ENCODE results near the gene KCTD2.

DNA sequence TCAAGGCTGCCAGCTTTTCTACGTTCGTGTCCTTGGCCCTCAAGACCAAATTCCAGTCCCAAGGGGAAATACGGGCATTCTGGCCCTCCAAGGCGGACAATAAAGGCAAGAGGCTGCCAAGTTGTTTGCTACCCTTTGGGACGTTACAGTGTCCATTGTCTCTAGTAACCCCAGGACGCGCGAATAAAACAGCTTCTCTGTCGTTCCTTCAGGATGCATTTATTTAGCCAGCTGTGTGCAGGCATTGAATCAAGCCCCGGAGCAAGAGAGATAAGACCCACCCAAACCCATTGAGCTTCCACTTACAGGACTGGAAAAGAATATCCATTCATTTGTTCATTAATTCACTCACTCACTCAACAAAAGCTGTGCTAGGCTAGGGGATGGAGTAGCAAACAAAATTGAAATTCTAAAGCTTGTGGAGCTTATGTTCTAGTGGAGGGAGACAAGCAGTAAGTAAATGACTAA lies 33.9 kb upstream of the KCTD2 start:
- TF ChIP-seq, protein P1, sequence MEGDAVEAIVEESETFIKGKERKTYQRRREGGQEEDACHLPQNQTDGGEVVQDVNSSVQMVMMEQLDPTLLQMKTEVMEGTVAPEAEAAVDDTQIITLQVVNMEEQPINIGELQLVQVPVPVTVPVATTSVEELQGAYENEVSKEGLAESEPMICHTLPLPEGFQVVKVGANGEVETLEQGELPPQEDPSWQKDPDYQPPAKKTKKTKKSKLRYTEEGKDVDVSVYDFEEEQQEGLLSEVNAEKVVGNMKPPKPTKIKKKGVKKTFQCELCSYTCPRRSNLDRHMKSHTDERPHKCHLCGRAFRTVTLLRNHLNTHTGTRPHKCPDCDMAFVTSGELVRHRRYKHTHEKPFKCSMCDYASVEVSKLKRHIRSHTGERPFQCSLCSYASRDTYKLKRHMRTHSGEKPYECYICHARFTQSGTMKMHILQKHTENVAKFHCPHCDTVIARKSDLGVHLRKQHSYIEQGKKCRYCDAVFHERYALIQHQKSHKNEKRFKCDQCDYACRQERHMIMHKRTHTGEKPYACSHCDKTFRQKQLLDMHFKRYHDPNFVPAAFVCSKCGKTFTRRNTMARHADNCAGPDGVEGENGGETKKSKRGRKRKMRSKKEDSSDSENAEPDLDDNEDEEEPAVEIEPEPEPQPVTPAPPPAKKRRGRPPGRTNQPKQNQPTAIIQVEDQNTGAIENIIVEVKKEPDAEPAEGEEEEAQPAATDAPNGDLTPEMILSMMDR (IDR thresholded peaks at IDR 0.05) = no peak
- no peak for TF ChIP-seq POLR2A (IDR thresholded peaks at IDR 0.05)

Measured in lower leg skin (tissue), 3 donors.